GM12878 (cell line): ENCODE measurements around the gene ITGA3. TPM values are rescaled to one million over a fixed set of nuclear protein-coding genes. Genes with fewer than 3 reads are reported as not detected.

Experiments used
- ATAC-seq: fragments of 200-7000 bp; cut with Tn5 transposase; 3 replicates; pipeline ENCODE4 v1.9.1; 2020; ENCODE audit warnings: mild to moderate bottlenecking, moderate library complexity
- BruUV-seq: library from RNA; stranded (reverse); fragments of 400-500 nt; replicated peaks from 2 replicates; lab custom pipeline; 2021; lab: Mats Ljungman, UMichigan
- CTCF ChIA-PET: fragments of 300-600 bp; sonication (Branson Sonifier 250); formaldehyde crosslinking; extraction: SDS; loops from one replicate; lab custom pipeline; 2021; ENCODE audit warnings: inconsistent platforms; lab: Yijun Ruan, JAX
- POLR2A ChIA-PET: fragments of 350-600 bp; formaldehyde crosslinking; extraction: SDS; loops from one replicate; lab custom pipeline; 2021; ENCODE audit warnings: inconsistent platforms; lab: Charles Lee
- RAD21 ChIA-PET: fragments of 300-600 bp; sonication (Branson Sonifier 250); formaldehyde crosslinking; loops from one replicate; lab custom pipeline; 2023; ENCODE audit warnings: antibody characterized with exemption; ENCODE audit not compliant: unreplicated experiment; lab: Charles Lee
- SMC1A ChIA-PET: fragments of 300-600 bp; sonication (Branson Sonifier 250); formaldehyde crosslinking; loops from one replicate; lab custom pipeline; 2023; ENCODE audit not compliant: unreplicated experiment, uncharacterized antibody; lab: Charles Lee
- DNase-seq: peaks from one replicate; pipeline ENCODE4 v3.0.0-alpha.2; 2011; ENCODE audit warnings: low read depth, low spot score
- FAIRE-seq: peaks from 3 replicates; lab custom pipeline; 2011; peaks lifted over from hg19 to GRCh38; lab: Jason Lieb, UNC
- H2AFZ ChIP-seq: 2 replicates; pipeline ENCODE4 v1.6.0; 2011; ENCODE audit warnings: low read depth, low read length, control low read depth; ENCODE audit not compliant: control insufficient read depth
- H3K27ac ChIP-seq: 2 replicates; pipeline ENCODE4 v1.5.1; 2011; ENCODE audit warnings: control low read depth; ENCODE audit not compliant: control insufficient read depth, insufficient read depth
- H3K27me3 ChIP-seq, 2 experiments: replicated peaks in 1 of 2; 2 replicates each; pipeline versions ENCODE4 v1.6.0 to v1.6.1; 2011; ENCODE audit warnings: low read length in 1 of 2; ENCODE audit not compliant: control insufficient read depth in 2 of 2, insufficient read depth in 2 of 2
- H3K36me3 ChIP-seq, 2 experiments: 2 replicates each; pipeline ENCODE4 v1.5.1; 2011; ENCODE audit warnings: low read length in 1 of 2; ENCODE audit not compliant: control insufficient read depth in 2 of 2, insufficient read depth in 2 of 2
- H3K4me1 ChIP-seq: 2 replicates; pipeline ENCODE4 v1.6.1; 2011; ENCODE audit warnings: mild to moderate bottlenecking, low read length, moderate library complexity, mixed read lengths; ENCODE audit not compliant: control insufficient read depth, insufficient read depth
- H3K4me2 ChIP-seq: 2 replicates; pipeline ENCODE4 v1.6.0; 2011; ENCODE audit warnings: control low read depth; ENCODE audit not compliant: control insufficient read depth, insufficient read depth
- H3K4me3 ChIP-seq: fragments of 200-600 bp; sonication (generic); 2 replicates; pipeline ENCODE4 v1.5.1; 2016
- H3K79me2 ChIP-seq: 2 replicates; pipeline ENCODE4 v1.6.0; 2011; ENCODE audit warnings: low read length; ENCODE audit not compliant: control insufficient read depth, insufficient read depth
- H3K9ac ChIP-seq: 2 replicates; pipeline ENCODE4 v1.8.0; 2011; ENCODE audit warnings: low read length, control low read depth, mixed read lengths; ENCODE audit not compliant: control insufficient read depth, insufficient read depth
- H3K9me3 ChIP-seq: replicated peaks from 3 replicates; pipeline ENCODE4 v1.5.1; 2011; ENCODE audit warnings: mild to moderate bottlenecking, low read length; ENCODE audit not compliant: control insufficient read depth, insufficient read depth
- H4K20me1 ChIP-seq: 2 replicates; pipeline ENCODE4 v1.6.0; 2011; ENCODE audit not compliant: control insufficient read depth, insufficient read depth
- BRCA1 ChIP-seq: IDR thresholded peaks from 2 replicates; pipeline ENCODE4 v1.6.1; 2011; ENCODE audit warnings: low read depth, low read length, improper control_type of control experiment
- CEBPB ChIP-seq, 2 experiments: fragments of 150-350 bp in 1 of 2; IDR thresholded peaks; 2 replicates each; pipeline ENCODE4 v1.6.1; 2012 to 2014; ENCODE audit warnings: low read depth in 2 of 2, low read length in 2 of 2, borderline replicate concordance in 1 of 2, inconsistent platforms in 1 of 2
- CHD2 ChIP-seq: IDR thresholded peaks from 2 replicates; pipeline ENCODE4 v1.6.1; 2011; ENCODE audit warnings: low read depth, low read length, improper control_type of control experiment, borderline replicate concordance
- DPF2 ChIP-seq: fragments of 450-650 bp; IDR thresholded peaks from 2 replicates; pipeline ENCODE4 v1.6.1; 2017; ENCODE audit warnings: mild to moderate bottlenecking
- IKZF1 ChIP-seq: fragments of 450-650 bp; conservative IDR thresholded peaks from 2 replicates; pipeline ENCODE4 v1.6.1; 2017; ENCODE audit warnings: antibody characterized with exemption, mild to moderate bottlenecking
- MEF2A ChIP-seq: IDR thresholded peaks from 2 replicates; pipeline ENCODE4 v1.6.1; 2011; ENCODE audit warnings: low read depth, mild to moderate bottlenecking, low read length, moderate library complexity; ENCODE audit not compliant: insufficient read depth
- NRF1 ChIP-seq: conservative IDR thresholded peaks from 2 replicates; pipeline ENCODE4 v1.6.1; 2011; ENCODE audit warnings: mild to moderate bottlenecking, low read depth, low read length, improper control_type of control experiment
- RBBP5 ChIP-seq: fragments of 200-600 bp; sonication (generic); conservative IDR thresholded peaks from 2 replicates; pipeline ENCODE4 v1.6.1; 2016
- RCOR1 ChIP-seq: conservative IDR thresholded peaks from 2 replicates; pipeline ENCODE4 v1.6.1; 2012; ENCODE audit warnings: low read depth, low read length, improper control_type of control experiment
- RUNX3 ChIP-seq: IDR thresholded peaks from 2 replicates; pipeline ENCODE4 v1.6.1; 2012; ENCODE audit warnings: low read length, inconsistent platforms
- SMARCA5 ChIP-seq: fragments of 450-650 bp; IDR thresholded peaks from 2 replicates; pipeline ENCODE4 v1.6.1; 2017; ENCODE audit warnings: mild to moderate bottlenecking
- SPI1 ChIP-seq: IDR thresholded peaks from 2 replicates; pipeline ENCODE4 v1.6.1; 2011; ENCODE audit warnings: low read depth, mild to moderate bottlenecking, low read length, moderate library complexity, borderline replicate concordance; ENCODE audit not compliant: insufficient read depth
- SRF ChIP-seq, 2 experiments: IDR thresholded peaks; 2 replicates each; pipeline ENCODE4 v1.6.1; 2011; ENCODE audit warnings: low read depth in 2 of 2, low read length in 2 of 2, mild to moderate bottlenecking in 1 of 2, moderate library complexity in 1 of 2
- SUPT20H ChIP-seq: IDR thresholded peaks from 2 replicates; pipeline ENCODE4 v1.6.1; 2011; ENCODE audit warnings: low read depth, mild to moderate bottlenecking, low read length, moderate library complexity, borderline replicate concordance; ENCODE audit not compliant: control insufficient read depth
- ZBED1 ChIP-seq: IDR thresholded peaks from 2 replicates; pipeline ENCODE4 v1.6.1; 2016; ENCODE audit warnings: borderline replicate concordance
- ZZZ3 ChIP-seq: IDR thresholded peaks from 2 replicates; pipeline ENCODE4 v1.6.1; 2011; ENCODE audit warnings: low read depth; ENCODE audit not compliant: control insufficient read depth, insufficient read length
- WGBS: methylation state at CpG from one replicate; pipeline ENCODE4 v1.1.6; 2016; ENCODE audit warnings: low lambda C conversion rate; ENCODE audit not compliant: insufficient replicate concordance, insufficient coverage; ENCODE audit errors: missing lambda C conversion rate; 5-methylcytosine and 5-hydroxymethylcytosine counted together
- in situ Hi-C: fragments of 300-500 bp; cut with MboI; formaldehyde crosslinking; loops from 9 replicates; pipeline ENCODE4 v1.14.3; 2018; ENCODE audit warnings: mixed read lengths
- intact Hi-C: fragments of 100-400 bp; cut with micrococcal nuclease; formaldehyde crosslinking; loops from one replicate; pipeline ENCODE4 v1.14.2; 2022; ENCODE audit not compliant: unreplicated experiment
- polyA plus RNA-seq, 11 experiments: library from polyadenylated mRNA; depleted of rRNA in 4 of 11; unstranded in 6 of 11; stranded (reverse) in 5 of 11; fragments of >200 nt; fragmentation: Nextera tagmentation in 4 of 11; fragmentation: Illumina TruSeq in 1 of 11; extraction: Ambion mirVana in 4 of 11; extraction: Trizol in 1 of 11; gene quantifications; 1 replicate in 1 of 11; 2 replicates in 10 of 11; pipeline versions ENCODE4 v1.2.1 to v1.2.3, GENCODE V29; 2011 to 2016; ENCODE audit warnings: inconsistent platforms in 2 of 11, missing spikeins in 2 of 11, low read depth in 1 of 11
- total RNA-seq, 4 experiments: library from RNA; depleted of rRNA in 3 of 4; stranded (reverse); fragments of >200 nt in 3 of 4; fragmentation: Illumina TruSeq in 1 of 4; extraction: Trizol in 1 of 4; gene quantifications; 2 replicates each; pipeline versions ENCODE4 v1.2.1 to v1.2.3, GENCODE V29; 2013 to 2021
- TF ChIP-seq, protein P1 (sequence below): fragments of 450-650 bp; formaldehyde crosslinking; IDR thresholded peaks from 2 replicates; pipeline ENCODE4 v1.4.0; 2020; ENCODE audit warnings: mild to moderate bottlenecking, moderate library complexity
- TF ChIP-seq, protein P2 (sequence below): IDR thresholded peaks from 2 replicates; pipeline ENCODE4 v1.6.1; 2011; ENCODE audit warnings: low read depth, mild to moderate bottlenecking, low read length, moderate library complexity, borderline replicate concordance; ENCODE audit errors: extremely low read depth
- TF ChIP-seq, protein P3 (sequence below): IDR thresholded peaks from 2 replicates; pipeline ENCODE4 v1.6.1; 2012; ENCODE audit warnings: low read length, inconsistent platforms

Gene ITGA3
- total and polyA plus RNA-seq, 10 of the 15 experiments (the other 5 are each of a cell fraction or from before 2014, with no cell fraction given) = 0.29 to 13.4 (median 6.6) TPM

DNA sequence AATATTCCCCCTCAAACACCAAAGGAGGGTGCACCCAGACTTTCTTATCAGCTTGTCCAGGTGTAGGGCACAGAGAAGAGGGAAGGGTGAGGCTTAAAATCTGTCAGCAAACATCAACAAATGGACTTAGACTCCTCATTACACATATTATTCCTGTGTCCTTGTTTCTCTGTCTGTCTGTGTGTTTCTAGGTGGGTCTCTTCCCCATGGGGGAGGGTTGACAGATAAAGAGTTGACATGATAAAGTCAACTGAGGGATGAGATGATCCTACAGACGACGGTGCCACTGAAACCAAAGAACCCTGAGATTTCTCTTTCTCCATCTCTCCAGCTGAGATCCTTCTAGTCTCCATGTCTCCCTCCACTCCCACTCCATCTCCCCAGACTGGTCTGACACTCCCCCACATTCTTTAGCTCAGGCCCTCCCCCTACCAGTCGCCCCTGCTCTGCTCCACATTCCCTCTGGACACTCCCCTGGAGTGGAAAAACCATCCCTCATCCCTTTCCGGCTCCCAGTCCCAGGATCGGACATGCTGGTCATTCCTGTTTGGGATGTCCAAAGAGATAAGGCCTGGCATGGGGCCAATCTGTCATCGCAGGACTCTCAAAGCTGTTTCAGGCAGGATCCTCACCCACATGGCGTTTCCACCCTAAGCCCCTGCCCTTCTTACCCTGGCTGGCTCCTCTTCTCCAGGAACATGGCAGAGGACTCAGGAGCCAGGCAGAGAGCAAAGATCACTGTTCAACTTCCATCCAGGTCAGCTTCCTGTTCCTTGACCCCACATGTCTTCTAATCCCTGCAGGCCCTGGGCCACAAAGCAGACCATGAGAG, 2.9 kb upstream of the ITGA3 start:
- no peak for FAIRE-seq
- TF ChIP-seq CEBPB (IDR thresholded peaks at IDR 0.05; ENCODE audit: borderline replicate concordance in 1 of 2, low read depth in 2 of 2, low read length in 2 of 2) (no peak), SUPT20H (no peak), ZZZ3 (no peak), MEF2A (no peak), ZBED1 (no peak), SRF (IDR thresholded peaks at IDR 0.05; ENCODE audit: low read depth in 2 of 2, low read length in 2 of 2) (no peak), RCOR1 (no peak), SPI1 (no peak), RUNX3 (no peak), SMARCA5 (no peak), NRF1 (no peak), IKZF1 (no peak), RBBP5 (no peak), DPF2 (no peak), BRCA1 (no peak), CHD2 (no peak)
- TF ChIP-seq, protein P1, sequence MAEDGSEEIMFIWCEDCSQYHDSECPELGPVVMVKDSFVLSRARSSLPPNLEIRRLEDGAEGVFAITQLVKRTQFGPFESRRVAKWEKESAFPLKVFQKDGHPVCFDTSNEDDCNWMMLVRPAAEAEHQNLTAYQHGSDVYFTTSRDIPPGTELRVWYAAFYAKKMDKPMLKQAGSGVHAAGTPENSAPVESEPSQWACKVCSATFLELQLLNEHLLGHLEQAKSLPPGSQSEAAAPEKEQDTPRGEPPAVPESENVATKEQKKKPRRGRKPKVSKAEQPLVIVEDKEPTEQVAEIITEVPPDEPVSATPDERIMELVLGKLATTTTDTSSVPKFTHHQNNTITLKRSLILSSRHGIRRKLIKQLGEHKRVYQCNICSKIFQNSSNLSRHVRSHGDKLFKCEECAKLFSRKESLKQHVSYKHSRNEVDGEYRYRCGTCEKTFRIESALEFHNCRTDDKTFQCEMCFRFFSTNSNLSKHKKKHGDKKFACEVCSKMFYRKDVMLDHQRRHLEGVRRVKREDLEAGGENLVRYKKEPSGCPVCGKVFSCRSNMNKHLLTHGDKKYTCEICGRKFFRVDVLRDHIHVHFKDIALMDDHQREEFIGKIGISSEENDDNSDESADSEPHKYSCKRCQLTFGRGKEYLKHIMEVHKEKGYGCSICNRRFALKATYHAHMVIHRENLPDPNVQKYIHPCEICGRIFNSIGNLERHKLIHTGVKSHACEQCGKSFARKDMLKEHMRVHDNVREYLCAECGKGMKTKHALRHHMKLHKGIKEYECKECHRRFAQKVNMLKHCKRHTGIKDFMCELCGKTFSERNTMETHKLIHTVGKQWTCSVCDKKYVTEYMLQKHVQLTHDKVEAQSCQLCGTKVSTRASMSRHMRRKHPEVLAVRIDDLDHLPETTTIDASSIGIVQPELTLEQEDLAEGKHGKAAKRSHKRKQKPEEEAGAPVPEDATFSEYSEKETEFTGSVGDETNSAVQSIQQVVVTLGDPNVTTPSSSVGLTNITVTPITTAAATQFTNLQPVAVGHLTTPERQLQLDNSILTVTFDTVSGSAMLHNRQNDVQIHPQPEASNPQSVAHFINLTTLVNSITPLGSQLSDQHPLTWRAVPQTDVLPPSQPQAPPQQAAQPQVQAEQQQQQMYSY = no peak
- TF ChIP-seq, protein P2, sequence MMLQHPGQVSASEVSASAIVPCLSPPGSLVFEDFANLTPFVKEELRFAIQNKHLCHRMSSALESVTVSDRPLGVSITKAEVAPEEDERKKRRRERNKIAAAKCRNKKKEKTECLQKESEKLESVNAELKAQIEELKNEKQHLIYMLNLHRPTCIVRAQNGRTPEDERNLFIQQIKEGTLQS = no peak
- TF ChIP-seq, protein P3, sequence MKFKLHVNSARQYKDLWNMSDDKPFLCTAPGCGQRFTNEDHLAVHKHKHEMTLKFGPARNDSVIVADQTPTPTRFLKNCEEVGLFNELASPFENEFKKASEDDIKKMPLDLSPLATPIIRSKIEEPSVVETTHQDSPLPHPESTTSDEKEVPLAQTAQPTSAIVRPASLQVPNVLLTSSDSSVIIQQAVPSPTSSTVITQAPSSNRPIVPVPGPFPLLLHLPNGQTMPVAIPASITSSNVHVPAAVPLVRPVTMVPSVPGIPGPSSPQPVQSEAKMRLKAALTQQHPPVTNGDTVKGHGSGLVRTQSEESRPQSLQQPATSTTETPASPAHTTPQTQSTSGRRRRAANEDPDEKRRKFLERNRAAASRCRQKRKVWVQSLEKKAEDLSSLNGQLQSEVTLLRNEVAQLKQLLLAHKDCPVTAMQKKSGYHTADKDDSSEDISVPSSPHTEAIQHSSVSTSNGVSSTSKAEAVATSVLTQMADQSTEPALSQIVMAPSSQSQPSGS = no peak

More for the DNA sequence above, 2.9 kb upstream of the ITGA3 start:
- ChIA-PET RAD21 (interaction anchor here (0.9 kb wide), 1 partner anchor 34 kb away, joined by 3 read pairs; no protein-coding TSS in a partner anchor), CTCF (interaction anchor here (0.7 to 6.4 kb wide), 3 partner anchors 27 to 40 kb away, joined by 3 to 38 read pairs (median 5); partner anchors contain the start of gene PDK2), POLR2A (no interaction called here), SMC1A (interaction anchor here (0.9 kb wide), 2 partner anchors 10 to 42 kb away, joined by 3 read pairs; partner anchors contain the start of gene PDK2)
- Histone ChIP-seq H3K4me1 (peaks cover 9% of the 10 kb centered on the region), H3K79me2 (no peaks in the 10 kb centered on the region), H3K36me3 (no peaks in the 10 kb centered on the region), H3K27ac (no peak overlapping the region), H4K20me1 (no peaks in the 10 kb centered on the region), H3K4me3 (no peak overlapping the region), H3K9me3 (no peaks in the 10 kb centered on the region; the same call in 2 of the 3 replicates), H3K27me3 (no peaks in the 10 kb centered on the region), H2AFZ (no peak overlapping the region), H3K4me2 (no peak overlapping the region), H3K9ac (no peak overlapping the region)
- BruUV-seq = no TSS peak
- intact Hi-C loops (no loop called here), in situ Hi-C loops (no loop called here)
- no peak for ATAC-seq
- DNase-seq = no peak
- 77% methylated on average over 7 of the region's 7 CpGs for whole genome bisulfite sequencing
